ENCODE data around the gene GPR31.

- no peak for TF ChIP-seq TEAD4 (IDR thresholded peaks at IDR 0.05)
- no peak for TF ChIP-seq RAD21 (IDR thresholded peaks at IDR 0.05; ENCODE audit: low read depth)
- TF ChIP-seq YY1 (IDR thresholded peaks at IDR 0.05; ENCODE audit: low read depth), result no peak
These were observed 42.7 kb downstream of the GPR31 start for GRCh38 chr6:167115054-167115453.
